Uterus (tissue), 4 donors: ENCODE results near the gene CDK9. TPM values are rescaled to one million over a fixed set of nuclear protein-coding genes. Genes with fewer than 3 reads are reported as not detected.

Experiments used
- DNase-seq, 2 donors: peaks; one replicate each; pipeline ENCODE4 v3.0.0-alpha.2; 2019 to 2020
- H3K27ac ChIP-seq, 2 donors: fragments of 200-600 bp; sonication (generic); 1 replicate in 1 of 2; 2 replicates in 1 of 2; pipeline ENCODE4 v1.5.1; 2016 to 2018
- H3K27me3 ChIP-seq, 2 donors: fragments of 200-600 bp; sonication (generic); one replicate each; pipeline ENCODE4 v1.5.1; 2018 to 2019; ENCODE audit warnings: control low read depth in 1 of 2
- H3K36me3 ChIP-seq, 2 donors: fragments of 200-600 bp; sonication (generic); one replicate each; pipeline ENCODE4 v1.5.1; 2019; ENCODE audit warnings: control low read depth in 1 of 2
- H3K4me1 ChIP-seq, 2 donors: fragments of 200-600 bp; sonication (generic); one replicate each; pipeline ENCODE4 v1.5.1; 2018 to 2019; ENCODE audit warnings: control low read depth in 1 of 2
- H3K4me3 ChIP-seq, 2 donors: fragments of 200-600 bp; sonication (generic); 1 replicate in 1 of 2; 2 replicates in 1 of 2; pipeline ENCODE4 v1.5.1; 2018 to 2019; ENCODE audit warnings: mild to moderate bottlenecking in 1 of 2
- H3K9me3 ChIP-seq, 2 donors: fragments of 200-600 bp; sonication (generic); one replicate each; pipeline ENCODE4 v1.5.1; 2019; ENCODE audit warnings: control low read depth in 1 of 2
- CTCF ChIP-seq, 4 experiments: fragments of 200-600 bp in 2 of 4; fragments of 450-650 bp in 2 of 4; sonication (generic) in 2 of 4; IDR thresholded peaks; one replicate each; pipeline ENCODE4 v1.5.1; 2016 to 2019; ENCODE audit warnings: antibody characterized with exemption in 4 of 4, mild to moderate bottlenecking in 2 of 4, moderate library complexity in 1 of 4
- POLR2A ChIP-seq, 2 donors: fragments of 450-650 bp; IDR thresholded peaks; one replicate each; pipeline ENCODE4 v1.6.1; 2016; ENCODE audit warnings: antibody characterized with exemption in 2 of 2, mild to moderate bottlenecking in 1 of 2, moderate library complexity in 1 of 2
- intact Hi-C: fragments of 100-400 bp; cut with DNase I; formaldehyde crosslinking; loops from one replicate; pipeline ENCODE4 v1.15.1; 2023; ENCODE audit warnings: low total_unique reads
- total RNA-seq, 4 donors: library from RNA; depleted of rRNA in 3 of 4; stranded (reverse); fragments of >200 nt in 3 of 4; gene quantifications; one replicate each; pipeline versions ENCODE4 v1.1.0 to v1.2.4, GENCODE V29; 2014 to 2023
- donor health status: DM: yes; HTN: yes; CAD: no.

The CDK9 gene
- total RNA-seq, 4 donors from 2014 or later = 30.0 to 175 (median 77.4) TPM

DNA sequence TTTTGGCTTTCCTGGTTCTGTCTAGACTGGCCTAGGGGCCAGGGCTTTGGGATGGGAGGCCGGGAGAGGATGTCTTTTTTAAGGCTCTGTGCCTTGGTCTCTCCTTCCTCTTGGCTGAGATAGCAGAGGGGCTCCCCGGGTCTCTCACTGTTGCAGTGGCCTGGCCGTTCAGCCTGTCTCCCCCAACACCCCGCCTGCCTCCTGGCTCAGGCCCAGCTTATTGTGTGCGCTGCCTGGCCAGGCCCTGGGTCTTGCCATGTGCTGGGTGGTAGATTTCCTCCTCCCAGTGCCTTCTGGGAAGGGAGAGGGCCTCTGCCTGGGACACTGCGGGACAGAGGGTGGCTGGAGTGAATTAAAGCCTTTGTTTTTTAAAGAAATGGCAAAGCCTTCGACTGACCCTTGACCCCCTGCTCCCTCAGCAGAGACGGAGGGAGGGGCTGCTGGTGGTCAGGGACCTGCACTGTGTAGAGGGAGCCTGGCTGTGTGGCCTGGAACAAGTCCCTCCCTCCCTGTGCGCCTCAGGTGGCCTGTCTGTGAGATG is 27.9 kb downstream of the CDK9 start:
- peaks cover 0 to 3% of the 10 kb centered on the region in 2 donors for H3K4me1 ChIP-seq
- no peaks in the 10 kb centered on the region for H3K36me3 ChIP-seq
- no peak overlapping the region for H3K4me3 ChIP-seq
- intact Hi-C loops = no loop called here
- H3K27ac ChIP-seq = no peak overlapping the region
- no peaks in the 10 kb centered on the region for H3K27me3 ChIP-seq
- no peak for DNase-seq
- TF ChIP-seq POLR2A (IDR thresholded peaks at IDR 0.05) (no peak), CTCF (IDR thresholded peaks at IDR 0.05) (no peak)
- H3K9me3 ChIP-seq = no peaks in the 10 kb centered on the region

- H3K9me3 ChIP-seq = no peaks in the 10 kb centered on the region
- H3K36me3 ChIP-seq = no peaks in the 10 kb centered on the region
- H3K27me3 ChIP-seq = no peaks in the 10 kb centered on the region
- H3K4me1 ChIP-seq = no peaks in the 10 kb centered on the region
- TF ChIP-seq CTCF (IDR thresholded peaks at IDR 0.05) = no peak
- TF ChIP-seq POLR2A (IDR thresholded peaks at IDR 0.05) = no peak
- no peak overlapping the region for H3K27ac ChIP-seq
- DNase-seq = no peak
- H3K4me3 ChIP-seq = no peak overlapping the region
- intact Hi-C loops = no loop called here
These were observed 29.0 kb downstream of the CDK9 start for GRCh38 chr9:127814619-127815511.

DNA sequence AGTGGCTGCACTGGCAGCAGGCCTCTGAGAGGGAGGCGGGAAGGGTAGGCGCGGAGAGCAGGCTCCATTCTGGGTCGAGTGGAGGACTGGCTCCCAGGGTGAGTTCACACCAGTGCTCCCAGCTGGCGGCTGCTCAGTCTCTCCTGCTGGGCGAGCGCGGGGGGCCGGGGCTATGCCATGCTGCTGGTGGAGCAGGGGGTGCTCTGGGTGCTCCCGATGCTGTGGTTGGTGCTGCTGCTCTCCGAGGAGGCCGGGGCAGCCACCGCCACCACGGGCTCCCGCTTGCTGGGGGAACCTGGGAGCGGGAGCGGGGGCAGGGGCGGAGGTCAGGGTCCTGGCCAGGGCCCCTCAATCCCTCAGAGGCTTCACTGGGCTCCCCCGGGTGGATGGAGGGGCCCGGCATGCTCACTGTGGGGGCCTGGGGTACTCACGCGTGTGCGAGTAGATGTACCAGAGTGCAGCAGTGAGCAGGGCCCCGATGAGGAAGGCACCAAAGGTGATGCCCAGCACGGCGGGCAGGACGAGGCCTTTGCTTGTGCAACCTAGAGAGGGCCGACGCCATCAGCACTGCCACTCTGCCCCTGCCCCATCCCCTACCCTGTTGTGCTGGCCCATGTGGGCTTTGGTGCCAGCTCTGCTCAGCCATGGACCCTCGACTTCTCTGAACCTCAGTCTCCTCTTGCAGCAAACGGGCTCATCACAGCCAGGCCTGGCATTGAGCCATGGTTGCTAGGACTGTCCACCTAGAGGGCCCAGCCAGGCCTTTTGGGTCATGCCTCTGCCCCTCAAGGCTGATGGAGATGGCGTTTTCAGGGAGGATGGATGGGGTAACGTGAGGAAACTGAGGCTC is 29.9 kb downstream of the CDK9 start:
- TF ChIP-seq POLR2A (IDR thresholded peaks at IDR 0.05) (no peak), CTCF (IDR thresholded peaks at IDR 0.05) (no peak)
- intact Hi-C loops = no loop called here
- Histone ChIP-seq H3K27ac (no peak overlapping the region), H3K4me3 (no peak overlapping the region), H3K36me3 (no peaks in the 10 kb centered on the region), H3K27me3 (no peaks in the 10 kb centered on the region), H3K9me3 (no peaks in the 10 kb centered on the region), H3K4me1 (no peaks in the 10 kb centered on the region)
- DNase-seq = no peak

GRCh38 chr9:127816362-127816725 is 30.5 kb downstream of the CDK9 start:
- intact Hi-C loops = no loop called here
- H3K9me3 ChIP-seq = no peaks in the 10 kb centered on the region
- no peaks in the 10 kb centered on the region for H3K4me1 ChIP-seq
- no peaks in the 10 kb centered on the region for H3K27me3 ChIP-seq
- DNase-seq = no peak
- no peak overlapping the region for H3K4me3 ChIP-seq
- H3K36me3 ChIP-seq = no peaks in the 10 kb centered on the region
- H3K27ac ChIP-seq = no peak overlapping the region
- TF ChIP-seq CTCF (IDR thresholded peaks at IDR 0.05) (no peak), POLR2A (IDR thresholded peaks at IDR 0.05) (no peak)
